Chondrocyte (in vitro differentiated cells): ENCODE measurements around the gene DDX54. TPM values are rescaled to one million over a fixed set of nuclear protein-coding genes. Genes with fewer than 3 reads are reported as not detected.

Experiments used
- DNase-seq: peaks from one replicate; pipeline ENCODE4 v3.0.0; 2021; ENCODE audit warnings: mixed read lengths, low spot score
- H3K27ac Mint-ChIP-seq: one replicate; pipeline ENCODE4 v1.8.0; 2021; ENCODE audit warnings: mild to moderate bottlenecking, moderate library complexity, mixed read lengths; ENCODE audit not compliant: unreplicated experiment
- H3K27me3 Mint-ChIP-seq: 2 replicates; pipeline ENCODE4 v1.8.0; 2021; ENCODE audit warnings: low read depth, mixed read lengths
- H3K36me3 Mint-ChIP-seq: 2 replicates; pipeline ENCODE4 v1.8.0; 2021; ENCODE audit warnings: low read depth, mixed read lengths
- H3K4me1 Mint-ChIP-seq: 2 replicates; pipeline ENCODE4 v1.8.0; 2021; ENCODE audit warnings: low read depth, mild to moderate bottlenecking, mixed read lengths
- H3K4me3 Mint-ChIP-seq: one replicate; pipeline ENCODE4 v1.8.0; 2021; ENCODE audit warnings: mild to moderate bottlenecking, moderate library complexity, mixed read lengths; ENCODE audit not compliant: unreplicated experiment
- H3K9me3 Mint-ChIP-seq: 2 replicates; pipeline ENCODE4 v1.8.0; 2021; ENCODE audit warnings: low read depth, mixed read lengths
- total RNA-seq: library from RNA; stranded (reverse); gene quantifications from 3 replicates; pipeline ENCODE4 v1.2.1, GENCODE V29; 2021
- TF ChIP-seq, protein P1 (sequence below): fragments of 200-600 bp; sonication (generic); IDR thresholded peaks from 2 replicates; pipeline ENCODE4 v1.5.0; 2021; ENCODE audit warnings: antibody characterized with exemption, mild to moderate bottlenecking, moderate library complexity

The DDX54 gene
- total RNA-seq, 1 donor from 2014 or later = 44.6 TPM

DNA sequence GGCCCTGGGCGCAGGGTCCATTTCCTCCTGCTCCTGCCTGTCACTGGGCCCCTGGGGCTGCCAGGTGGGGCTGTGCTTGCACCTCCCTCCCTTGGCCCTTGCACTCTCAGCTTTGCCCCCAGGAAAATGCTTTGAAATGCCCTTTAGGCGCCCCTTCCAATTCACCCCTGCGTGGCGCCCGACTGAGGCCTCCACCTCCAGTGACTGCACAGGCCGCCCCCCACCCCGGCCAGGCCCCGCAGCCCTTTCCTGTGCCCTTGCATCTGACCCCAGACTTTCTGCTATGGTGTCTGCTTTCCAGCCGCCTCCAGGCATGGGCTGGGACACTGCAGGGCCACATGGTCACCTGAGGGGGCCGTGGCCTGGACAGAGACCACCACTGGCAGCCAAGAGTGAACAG lies 17.4 kb downstream of the DDX54 start:
- TF ChIP-seq, protein P1, sequence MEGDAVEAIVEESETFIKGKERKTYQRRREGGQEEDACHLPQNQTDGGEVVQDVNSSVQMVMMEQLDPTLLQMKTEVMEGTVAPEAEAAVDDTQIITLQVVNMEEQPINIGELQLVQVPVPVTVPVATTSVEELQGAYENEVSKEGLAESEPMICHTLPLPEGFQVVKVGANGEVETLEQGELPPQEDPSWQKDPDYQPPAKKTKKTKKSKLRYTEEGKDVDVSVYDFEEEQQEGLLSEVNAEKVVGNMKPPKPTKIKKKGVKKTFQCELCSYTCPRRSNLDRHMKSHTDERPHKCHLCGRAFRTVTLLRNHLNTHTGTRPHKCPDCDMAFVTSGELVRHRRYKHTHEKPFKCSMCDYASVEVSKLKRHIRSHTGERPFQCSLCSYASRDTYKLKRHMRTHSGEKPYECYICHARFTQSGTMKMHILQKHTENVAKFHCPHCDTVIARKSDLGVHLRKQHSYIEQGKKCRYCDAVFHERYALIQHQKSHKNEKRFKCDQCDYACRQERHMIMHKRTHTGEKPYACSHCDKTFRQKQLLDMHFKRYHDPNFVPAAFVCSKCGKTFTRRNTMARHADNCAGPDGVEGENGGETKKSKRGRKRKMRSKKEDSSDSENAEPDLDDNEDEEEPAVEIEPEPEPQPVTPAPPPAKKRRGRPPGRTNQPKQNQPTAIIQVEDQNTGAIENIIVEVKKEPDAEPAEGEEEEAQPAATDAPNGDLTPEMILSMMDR = no peak
- no peak for DNase-seq
- no peak overlapping the region for H3K27ac Mint-ChIP-seq
- H3K4me3 Mint-ChIP-seq = no peak overlapping the region
- H3K36me3 Mint-ChIP-seq = peaks cover 39% of the 10 kb centered on the region
- H3K9me3 Mint-ChIP-seq = no peaks in the 10 kb centered on the region
- H3K27me3 Mint-ChIP-seq = no peaks in the 10 kb centered on the region
- no peaks in the 10 kb centered on the region for H3K4me1 Mint-ChIP-seq

DNA sequence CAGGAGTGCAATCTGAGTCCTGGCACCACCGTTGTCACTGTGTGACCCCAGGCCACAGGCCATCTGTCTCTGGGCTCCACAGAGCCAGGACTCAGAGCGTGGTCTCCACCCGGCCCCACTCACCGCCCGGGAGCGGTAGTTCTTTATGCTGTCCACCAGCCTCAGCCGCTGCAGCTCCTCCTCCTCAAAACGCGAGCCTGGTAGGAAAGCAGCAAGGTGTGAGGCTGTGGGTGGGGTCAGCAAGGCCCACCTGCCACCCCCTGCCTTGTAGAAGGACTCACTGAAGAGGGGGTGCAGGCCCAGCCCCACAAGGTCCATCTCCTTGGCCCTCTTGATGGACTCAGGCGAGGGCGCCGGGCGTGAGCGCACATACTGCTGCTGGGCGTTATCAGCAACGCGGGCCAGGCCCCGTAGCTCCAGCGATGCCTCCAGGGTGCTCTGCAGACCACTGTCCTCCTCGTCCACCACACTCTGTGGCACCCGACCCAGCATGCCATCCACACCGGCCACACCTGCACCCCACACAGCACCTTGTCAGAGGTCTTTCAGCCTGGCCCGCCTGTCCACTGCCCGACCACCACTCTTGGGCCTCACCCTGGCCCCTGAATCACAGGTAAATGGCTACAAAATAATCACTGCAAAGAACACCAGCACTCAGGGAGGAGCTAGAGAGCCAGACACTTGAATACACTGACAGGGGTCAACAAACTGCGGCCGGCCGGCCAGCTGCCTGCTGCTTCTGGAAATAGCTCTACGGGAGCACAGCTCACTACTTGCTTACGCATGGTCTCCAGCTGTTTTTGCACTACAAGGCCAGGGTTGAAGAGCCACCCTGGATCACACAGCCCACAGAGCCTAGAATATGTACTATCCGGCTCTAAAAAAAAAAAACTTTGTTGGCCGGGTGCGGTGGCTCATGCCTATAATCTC lies 19.5 kb downstream of the DDX54 start:
- no peaks in the 10 kb centered on the region for H3K27me3 Mint-ChIP-seq
- DNase-seq = no peak
- no peaks in the 10 kb centered on the region for H3K9me3 Mint-ChIP-seq
- H3K27ac Mint-ChIP-seq = no peak overlapping the region
- no peak overlapping the region for H3K4me3 Mint-ChIP-seq
- H3K36me3 Mint-ChIP-seq = peaks cover 39% of the 10 kb centered on the region
- TF ChIP-seq, protein P1 = no peak
- peaks cover 5% of the 10 kb centered on the region for H3K4me1 Mint-ChIP-seq

DNA sequence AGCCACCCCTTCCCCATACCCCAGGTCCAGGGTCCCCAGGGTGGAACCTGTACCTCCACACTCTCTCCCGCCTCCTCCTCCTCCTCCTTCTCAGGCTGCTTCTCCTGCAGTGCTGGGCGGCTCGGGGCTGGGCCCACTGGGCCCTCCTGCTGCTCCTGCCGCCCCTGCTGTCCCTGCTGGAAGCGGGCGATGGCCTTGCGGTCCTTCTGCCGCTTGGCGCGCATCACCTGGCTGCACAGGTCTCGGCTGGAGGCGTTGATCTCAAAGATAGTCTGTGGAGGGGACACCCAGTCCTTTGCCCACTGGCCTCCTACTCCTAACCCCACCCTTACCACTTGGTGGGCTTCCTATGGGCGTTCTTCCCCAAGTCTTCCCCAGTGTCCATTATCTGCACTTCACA lies 21.3 kb downstream of the DDX54 start:
- Mint-ChIP-seq H3K9me3 (no peaks in the 10 kb centered on the region), H3K4me1 (peaks cover 5% of the 10 kb centered on the region), H3K27ac (no peak overlapping the region), H3K36me3 (peaks cover 44% of the 10 kb centered on the region), H3K4me3 (no peak overlapping the region), H3K27me3 (no peaks in the 10 kb centered on the region)
- TF ChIP-seq, protein P1 = no peak
- no peak for DNase-seq

DNA sequence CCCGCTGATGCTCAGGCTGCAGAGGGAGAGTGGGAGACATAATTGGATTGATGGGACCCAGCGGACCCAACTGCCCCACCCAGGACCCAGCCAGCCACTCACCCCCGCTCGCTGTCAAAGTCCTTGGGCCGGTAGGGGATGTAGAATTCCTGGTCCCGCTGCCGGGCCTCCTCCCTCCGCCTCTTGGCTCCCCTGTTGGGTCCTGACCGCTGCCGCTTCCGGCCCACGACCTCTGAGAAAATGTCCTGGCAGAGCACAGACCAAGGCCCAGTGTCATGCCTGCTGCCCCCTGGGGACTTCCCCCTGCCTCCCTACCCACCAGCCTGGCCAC lies 22.3 kb downstream of the DDX54 start:
- H3K27me3 Mint-ChIP-seq = no peaks in the 10 kb centered on the region
- no peak overlapping the region for H3K27ac Mint-ChIP-seq
- TF ChIP-seq, protein P1 = no peak
- H3K36me3 Mint-ChIP-seq = peaks cover 43% of the 10 kb centered on the region
- H3K4me1 Mint-ChIP-seq = peaks cover 5% of the 10 kb centered on the region
- no peak for DNase-seq
- no peak overlapping the region for H3K4me3 Mint-ChIP-seq
- H3K9me3 Mint-ChIP-seq = no peaks in the 10 kb centered on the region

DNA sequence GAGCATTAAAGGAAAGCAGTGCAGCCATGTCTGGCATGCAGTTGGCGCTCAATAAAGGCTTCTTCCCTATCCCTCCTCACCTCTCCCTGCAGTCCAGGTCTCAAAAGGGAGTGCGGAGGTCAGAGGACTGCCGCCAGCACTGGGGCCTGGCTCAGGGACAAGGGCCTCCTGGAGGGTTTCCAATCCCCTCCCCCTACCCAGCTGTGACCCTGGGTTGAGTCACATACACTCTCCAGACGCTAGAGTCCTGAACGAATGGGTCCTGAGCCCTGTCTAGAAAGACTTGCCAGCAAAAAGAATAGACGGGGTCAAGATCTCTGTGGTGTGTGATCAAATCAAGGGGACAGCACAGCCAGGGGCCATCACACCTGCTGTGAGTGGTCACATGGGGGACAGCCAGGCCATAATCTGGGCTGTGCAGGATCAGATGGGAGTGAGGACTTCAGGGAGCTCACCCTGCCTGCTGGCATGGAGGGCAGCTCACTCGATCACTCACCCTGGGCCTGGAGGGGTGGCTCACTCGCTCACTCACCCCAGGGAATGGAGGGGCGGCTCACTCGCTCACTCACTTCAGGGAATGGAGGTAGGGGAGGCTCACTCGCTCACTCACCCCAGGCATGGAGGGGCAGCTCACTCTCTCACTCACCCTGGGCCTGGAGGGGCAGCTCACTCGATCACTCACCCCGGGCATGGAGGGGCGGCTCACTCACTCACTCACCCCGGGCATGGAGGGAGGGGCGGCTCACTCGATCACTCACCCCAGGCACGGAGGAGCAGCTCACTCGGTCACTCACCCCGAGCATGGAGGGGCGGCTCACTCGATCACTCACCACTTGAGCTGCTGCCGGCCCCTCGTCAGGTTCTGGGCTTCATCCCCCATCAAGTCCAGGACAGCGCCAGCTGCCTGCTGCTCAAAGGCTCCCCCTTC lies 22.9 kb downstream of the DDX54 start:
- no peaks in the 10 kb centered on the region for H3K27me3 Mint-ChIP-seq
- TF ChIP-seq, protein P1 = no peak
- H3K9me3 Mint-ChIP-seq = no peaks in the 10 kb centered on the region
- no peak for DNase-seq
- H3K36me3 Mint-ChIP-seq = peaks cover 45% of the 10 kb centered on the region
- H3K4me1 Mint-ChIP-seq = peaks cover 5% of the 10 kb centered on the region
- H3K27ac Mint-ChIP-seq = no peak overlapping the region
- no peak overlapping the region for H3K4me3 Mint-ChIP-seq
